Astrocyte of the cerebellum (primary cell): ENCODE measurements around the gene CNTN6.

Experiments used
- DNase-seq: peaks from one replicate; pipeline ENCODE4 v3.0.0-alpha.2; 2011; ENCODE audit warnings: low read depth
- H3K4me3 ChIP-seq: 2 replicates; pipeline ENCODE4 v1.5.1; 2011; ENCODE audit warnings: mild to moderate bottlenecking, low read depth, low read length, moderate library complexity
- in situ Hi-C: cut with HindIII; loops from 2 replicates; pipeline ENCODE4 v1.10.0; 2017; ENCODE audit warnings: low sequenced_read_pairs
- TF ChIP-seq, protein P1 (sequence below): IDR thresholded peaks from 2 replicates; pipeline ENCODE4 v1.5.1; 2012; ENCODE audit warnings: low read length, low read depth, moderate library complexity, mild to moderate bottlenecking; ENCODE audit errors: missing control alignments

The CNTN6 gene

DNA sequence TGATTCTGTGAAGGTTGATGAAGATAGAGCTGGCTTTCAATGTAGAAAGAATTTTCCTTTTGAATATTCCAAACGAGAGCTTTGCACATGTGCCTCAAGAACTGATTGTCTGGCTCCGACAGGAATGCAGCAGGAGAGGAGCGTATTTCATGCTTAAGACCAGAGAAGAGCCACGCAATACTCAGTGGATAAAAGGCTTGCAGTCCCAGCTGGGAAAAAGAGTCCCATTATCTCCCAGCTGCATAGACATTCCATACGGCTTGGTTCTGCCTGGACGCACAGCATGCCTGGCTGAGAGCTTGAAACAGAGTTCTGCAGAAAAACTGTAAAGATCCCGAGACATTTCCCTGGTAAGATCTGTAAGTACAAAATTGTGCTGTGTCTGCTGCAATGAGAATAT is at the start of gene CNTN6:
Gene CNTN6 (plus strand): TSS at position 254 of the 400 bp plus-strand sequence. CDS start 54,985 bp downstream, outside the sequence.
- DNase-seq, result no peak
- TF ChIP-seq, protein P1, sequence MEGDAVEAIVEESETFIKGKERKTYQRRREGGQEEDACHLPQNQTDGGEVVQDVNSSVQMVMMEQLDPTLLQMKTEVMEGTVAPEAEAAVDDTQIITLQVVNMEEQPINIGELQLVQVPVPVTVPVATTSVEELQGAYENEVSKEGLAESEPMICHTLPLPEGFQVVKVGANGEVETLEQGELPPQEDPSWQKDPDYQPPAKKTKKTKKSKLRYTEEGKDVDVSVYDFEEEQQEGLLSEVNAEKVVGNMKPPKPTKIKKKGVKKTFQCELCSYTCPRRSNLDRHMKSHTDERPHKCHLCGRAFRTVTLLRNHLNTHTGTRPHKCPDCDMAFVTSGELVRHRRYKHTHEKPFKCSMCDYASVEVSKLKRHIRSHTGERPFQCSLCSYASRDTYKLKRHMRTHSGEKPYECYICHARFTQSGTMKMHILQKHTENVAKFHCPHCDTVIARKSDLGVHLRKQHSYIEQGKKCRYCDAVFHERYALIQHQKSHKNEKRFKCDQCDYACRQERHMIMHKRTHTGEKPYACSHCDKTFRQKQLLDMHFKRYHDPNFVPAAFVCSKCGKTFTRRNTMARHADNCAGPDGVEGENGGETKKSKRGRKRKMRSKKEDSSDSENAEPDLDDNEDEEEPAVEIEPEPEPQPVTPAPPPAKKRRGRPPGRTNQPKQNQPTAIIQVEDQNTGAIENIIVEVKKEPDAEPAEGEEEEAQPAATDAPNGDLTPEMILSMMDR, result no peak
- H3K4me3 ChIP-seq, result no peak within 1 kb of the TSS
- in situ Hi-C loops, result no loop called here

DNA sequence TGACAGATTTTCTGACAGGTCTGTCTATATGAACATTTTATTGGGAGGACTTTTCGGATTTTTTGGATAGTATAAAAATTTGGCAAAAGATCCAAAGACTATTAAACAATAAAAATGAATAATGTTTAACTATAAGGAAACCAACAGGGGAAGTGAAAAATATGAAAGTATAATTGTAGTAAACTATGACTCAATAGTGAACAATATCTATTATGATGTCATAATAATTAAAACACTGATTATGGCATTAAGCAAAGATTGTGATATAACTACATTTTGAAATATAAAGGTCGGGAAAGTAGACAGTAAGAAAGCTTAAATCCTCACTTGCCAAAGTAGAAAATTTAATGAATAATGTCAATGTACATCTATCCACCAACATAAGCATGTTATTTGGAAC is 44.3 kb upstream of the CNTN6 start:
- TF ChIP-seq, protein P1, result no peak
- DNase-seq, result no peak
- H3K4me3 ChIP-seq, result no peak overlapping the region
- in situ Hi-C loops, result no loop called here

DNA sequence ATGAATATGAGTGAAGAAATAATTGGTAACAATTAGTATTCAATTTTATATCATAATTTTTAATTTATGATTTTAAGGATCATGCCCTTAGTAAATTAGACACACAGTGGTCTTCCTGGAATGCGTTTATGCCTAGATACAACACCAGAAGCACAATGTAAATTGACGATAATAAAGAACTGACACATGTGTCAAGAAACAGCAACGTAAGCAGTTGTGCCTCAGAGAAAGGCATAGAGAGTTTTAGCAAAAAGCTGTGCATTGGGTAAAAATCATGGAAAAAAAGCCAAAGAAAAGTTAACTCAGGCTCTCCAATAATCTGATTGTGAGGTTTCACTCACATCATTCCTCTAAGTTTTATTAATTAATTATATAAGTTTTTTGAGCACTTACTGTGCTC is 37.0 kb upstream of the CNTN6 start:
- in situ Hi-C loops, result no loop called here
- H3K4me3 ChIP-seq, result no peak overlapping the region
- TF ChIP-seq, protein P1, result no peak
- no peak for DNase-seq

DNA sequence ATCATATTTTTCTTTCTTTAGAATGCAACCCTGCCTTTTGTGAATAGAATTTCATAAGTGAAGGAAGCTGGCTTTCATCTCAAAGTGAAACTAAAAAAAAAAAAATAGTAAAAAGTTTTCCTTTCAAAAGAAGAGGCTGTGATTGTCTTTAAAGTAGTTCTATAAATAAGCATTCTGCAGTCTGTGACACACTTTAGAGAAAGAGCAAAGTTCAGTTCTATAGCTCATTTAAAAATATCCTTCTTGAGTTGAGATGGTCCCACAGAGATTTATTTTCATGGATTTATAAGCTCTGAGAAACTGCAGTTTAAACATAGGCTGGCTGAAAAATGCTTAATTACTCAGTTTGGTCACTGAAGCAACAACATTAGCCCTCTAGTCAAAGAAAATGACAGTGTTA is 36.1 kb upstream of the CNTN6 start:
- in situ Hi-C loops, result no loop called here
- H3K4me3 ChIP-seq, result no peak overlapping the region
- TF ChIP-seq, protein P1, result no peak
- no peak for DNase-seq

DNA sequence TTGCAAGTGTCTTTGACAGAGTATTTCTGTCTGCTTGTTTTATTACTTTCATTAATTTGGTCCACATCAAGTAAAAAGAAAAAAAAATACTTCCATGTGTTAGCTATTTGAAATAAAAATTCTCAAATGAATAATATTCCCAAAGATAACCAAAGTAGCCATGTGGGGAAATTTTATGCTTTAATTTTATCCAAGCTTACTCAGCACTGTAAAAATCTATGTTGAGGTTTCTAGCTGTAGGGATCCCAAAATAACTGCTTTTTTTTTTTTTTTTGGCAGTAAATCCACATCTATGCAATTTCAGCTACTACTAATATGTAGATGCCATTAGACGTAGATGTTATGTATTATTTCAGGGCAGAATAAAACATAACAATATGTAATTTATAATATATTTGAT is 35.4 kb upstream of the CNTN6 start:
- in situ Hi-C loops, result no loop called here
- DNase-seq, result no peak
- TF ChIP-seq, protein P1, result no peak
- no peak overlapping the region for H3K4me3 ChIP-seq

DNA sequence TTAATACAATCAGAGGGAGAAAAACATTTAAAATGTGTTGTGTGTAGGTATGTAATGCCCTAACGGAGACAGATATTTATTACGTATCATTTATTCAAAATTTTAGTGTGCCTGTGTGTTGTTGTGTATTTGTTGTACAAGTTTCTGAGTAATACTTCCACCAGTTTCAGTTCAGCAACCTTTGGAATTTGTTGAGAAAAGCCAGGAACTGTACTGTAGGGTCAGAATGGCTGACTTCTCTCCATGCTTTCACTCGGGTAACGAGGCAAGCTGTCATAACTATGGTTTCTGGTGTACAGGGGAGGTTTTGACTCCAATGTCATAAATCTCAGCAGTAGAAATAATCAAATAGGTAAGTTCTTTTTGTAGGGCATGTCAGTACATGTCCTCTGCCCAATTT is 23.8 kb upstream of the CNTN6 start:
- no peak for DNase-seq
- TF ChIP-seq, protein P1, result no peak
- H3K4me3 ChIP-seq, result no peak overlapping the region
- in situ Hi-C loops, result no loop called here

DNA sequence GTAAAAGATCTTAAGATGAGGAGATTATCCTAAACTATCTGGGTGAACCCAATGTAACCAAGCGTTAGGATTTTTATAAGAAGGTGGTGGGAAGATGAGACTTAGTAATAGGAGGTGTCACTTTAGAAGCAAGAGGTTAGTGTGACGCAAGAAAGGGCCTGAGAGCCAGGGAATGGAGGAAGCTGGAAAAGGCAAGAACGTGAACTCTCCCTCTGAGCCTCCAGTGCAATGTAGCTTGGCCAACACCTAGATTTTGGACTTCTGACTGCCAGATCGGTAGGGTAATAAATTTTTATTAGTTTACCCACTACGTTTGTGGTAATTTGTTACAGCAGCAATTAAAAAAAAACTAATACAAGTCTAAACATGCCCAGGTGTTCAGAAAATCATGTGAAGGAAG is 20.8 kb upstream of the CNTN6 start:
- no peak for DNase-seq
- in situ Hi-C loops, result no loop called here
- TF ChIP-seq, protein P1, result no peak
- H3K4me3 ChIP-seq, result no peak overlapping the region
